ENCODE data around the gene SYTL1.

SYTL1 gene

GRCh38 chr1:27363766-27364695, 22.2 kb downstream of the SYTL1 start:
- Histone ChIP-seq H2BK120ac (ENCODE audit: low read depth, low read length) (no peak overlapping the region), H3K14ac (ENCODE audit: low read length in 2 of 2) (no peak overlapping the region), H4K91ac (ENCODE audit: low read length) (peak overlapping the region; percentile 48), H2BK12ac (ENCODE audit: low read length in 2 of 2) (peak overlapping the region in 1 of 2 experiments; percentile 73), H3K18ac (ENCODE audit: low read depth in 1 of 2, low read length in 2 of 2) (no peak overlapping the region), H3K9me3 (ENCODE audit: control insufficient read depth, low read length) (no peaks in the 10 kb centered on the region), H3K36me3 (ENCODE audit: control insufficient read depth in 1 of 2, insufficient read depth in 2 of 2, low read depth in 1 of 2, low read length in 2 of 2) (peaks cover 51 to 55% of the 10 kb centered on the region in 2 experiments), H3K27me3 (ENCODE audit: control insufficient read depth in 1 of 2, insufficient read depth in 1 of 2, low read length in 2 of 2) (no peaks in the 10 kb centered on the region), H2AK5ac (ENCODE audit: low read length, severe bottlenecking) (no peak overlapping the region), H2BK5ac (ENCODE audit: low read depth, low read length, poor library complexity, severe bottlenecking) (no peak overlapping the region), H3K27ac (ENCODE audit: low read length, poor library complexity, severe bottlenecking) (no peak overlapping the region), H3K4me1 (ENCODE audit: control insufficient read depth, insufficient read depth, low read depth, low read length) (peaks cover 19% of the 10 kb centered on the region), H4K8ac (ENCODE audit: low read length) (no peak overlapping the region), H3K23ac (ENCODE audit: low read length in 2 of 2) (no peak overlapping the region), H2BK15ac (ENCODE audit: low read depth, poor library complexity, severe bottlenecking) (peak overlapping the region; percentile 38), H3K4me2 (ENCODE audit: low read length, poor library complexity, severe bottlenecking) (no peak overlapping the region), H3K4ac (ENCODE audit: low read depth in 1 of 2, low read length in 2 of 2) (no peak overlapping the region), H3K79me1 (replicated peaks; ENCODE audit: low read length, poor library complexity, severe bottlenecking) (peaks cover 11% of the 10 kb centered on the region), H3K4me3 (ENCODE audit: insufficient read depth in 1 of 2, low read depth in 1 of 2, low read length in 2 of 2) (no peak overlapping the region), H3K9ac (ENCODE audit: low read length) (no peak overlapping the region), H2AFZ (ENCODE audit: low read depth, low read length) (no peak overlapping the region)
- WGBS: 72% methylated on average over 18 of the region's 26 CpGs
- no peak for DNase-seq

GRCh38 chr1:27364696-27365371, 23.0 kb downstream of the SYTL1 start:
- WGBS: 78% methylated on average over 11 of the region's 11 CpGs
- H2AK5ac ChIP-seq (ENCODE audit: low read length, severe bottlenecking): no peak overlapping the region
- H3K4me3 ChIP-seq (ENCODE audit: insufficient read depth in 1 of 2, low read depth in 1 of 2, low read length in 2 of 2): peak overlapping the region in 1 of 2 experiments; percentile 71
- no peak overlapping the region for H2BK15ac ChIP-seq (ENCODE audit: low read depth, poor library complexity, severe bottlenecking)
- peaks cover 43 to 47% of the 10 kb centered on the region in 2 experiments for H3K36me3 ChIP-seq (ENCODE audit: control insufficient read depth in 1 of 2, insufficient read depth in 2 of 2, low read depth in 1 of 2, low read length in 2 of 2)
- peak overlapping the region; percentile 44 to 61 for H3K18ac ChIP-seq (ENCODE audit: low read depth in 1 of 2, low read length in 2 of 2)
- H2BK5ac ChIP-seq (ENCODE audit: low read depth, low read length, poor library complexity, severe bottlenecking): no peak overlapping the region
- no peaks in the 10 kb centered on the region for H3K27me3 ChIP-seq (ENCODE audit: control insufficient read depth in 1 of 2, insufficient read depth in 1 of 2, low read length in 2 of 2)
- no peak overlapping the region for H2AFZ ChIP-seq (ENCODE audit: low read depth, low read length)
- H3K27ac ChIP-seq (ENCODE audit: low read length, poor library complexity, severe bottlenecking): peak overlapping the region; percentile 68
- H3K23ac ChIP-seq (ENCODE audit: low read length in 2 of 2): no peak overlapping the region
- H3K79me1 ChIP-seq (replicated peaks; ENCODE audit: low read length, poor library complexity, severe bottlenecking): peaks cover 11% of the 10 kb centered on the region
- H3K4me2 ChIP-seq (ENCODE audit: low read length, poor library complexity, severe bottlenecking): peak overlapping the region; percentile 51
- H3K9me3 ChIP-seq (ENCODE audit: control insufficient read depth, low read length): no peaks in the 10 kb centered on the region
- peak overlapping the region; percentile 48 for H4K91ac ChIP-seq (ENCODE audit: low read length)
- H3K14ac ChIP-seq (ENCODE audit: low read length in 2 of 2): peak overlapping the region in 1 of 2 experiments; percentile 14
- H2BK12ac ChIP-seq (ENCODE audit: low read length in 2 of 2): peak overlapping the region; percentile 69 to 73
- H4K8ac ChIP-seq (ENCODE audit: low read length): peak overlapping the region; percentile 92
- H2BK120ac ChIP-seq (ENCODE audit: low read depth, low read length): no peak overlapping the region
- no peak for DNase-seq
- peak overlapping the region; percentile 95 for H3K9ac ChIP-seq (ENCODE audit: low read length)
- peak overlapping the region; percentile 65 to 77 for H3K4ac ChIP-seq (ENCODE audit: low read depth in 1 of 2, low read length in 2 of 2)
- H3K4me1 ChIP-seq (ENCODE audit: control insufficient read depth, insufficient read depth, low read depth, low read length): peaks cover 19% of the 10 kb centered on the region

GRCh38 chr1:27365372-27366112, 23.7 kb downstream of the SYTL1 start:
- Histone ChIP-seq H3K4me3 (ENCODE audit: insufficient read depth in 1 of 2, low read depth in 1 of 2, low read length in 2 of 2) (peak overlapping the region; percentile 71 to 75), H3K4me1 (ENCODE audit: control insufficient read depth, insufficient read depth, low read depth, low read length) (peaks cover 14% of the 10 kb centered on the region), H4K8ac (ENCODE audit: low read length) (peak overlapping the region; percentile 92), H2BK5ac (ENCODE audit: low read depth, low read length, poor library complexity, severe bottlenecking) (peak overlapping the region; percentile 59), H3K27ac (ENCODE audit: low read length, poor library complexity, severe bottlenecking) (peak overlapping the region; percentile 94), H3K14ac (ENCODE audit: low read length in 2 of 2) (peak overlapping the region; percentile 11 to 81), H2BK12ac (ENCODE audit: low read length in 2 of 2) (peak overlapping the region in 1 of 2 experiments; percentile 69), H3K36me3 (ENCODE audit: control insufficient read depth in 1 of 2, insufficient read depth in 2 of 2, low read depth in 1 of 2, low read length in 2 of 2) (peaks cover 40 to 42% of the 10 kb centered on the region in 2 experiments), H3K18ac (ENCODE audit: low read depth in 1 of 2, low read length in 2 of 2) (peak overlapping the region; percentile 61 to 86), H3K9ac (ENCODE audit: low read length) (peak overlapping the region; percentile 95), H3K4ac (ENCODE audit: low read depth in 1 of 2, low read length in 2 of 2) (peak overlapping the region; percentile 77 to 84), H4K91ac (ENCODE audit: low read length) (peak overlapping the region; percentile 48), H3K27me3 (ENCODE audit: control insufficient read depth in 1 of 2, insufficient read depth in 1 of 2, low read length in 2 of 2) (no peaks in the 10 kb centered on the region), H2BK15ac (ENCODE audit: low read depth, poor library complexity, severe bottlenecking) (peak overlapping the region; percentile 96), H3K23ac (ENCODE audit: low read length in 2 of 2) (no peak overlapping the region), H3K4me2 (ENCODE audit: low read length, poor library complexity, severe bottlenecking) (peak overlapping the region; percentile 79), H2AFZ (ENCODE audit: low read depth, low read length) (no peak overlapping the region), H3K79me1 (replicated peaks; ENCODE audit: low read length, poor library complexity, severe bottlenecking) (peaks cover 11% of the 10 kb centered on the region), H3K9me3 (ENCODE audit: control insufficient read depth, low read length) (no peaks in the 10 kb centered on the region), H2AK5ac (ENCODE audit: low read length, severe bottlenecking) (no peak overlapping the region), H2BK120ac (ENCODE audit: low read depth, low read length) (peak overlapping the region; percentile 50)
- peak; percentile 93 for DNase-seq
- 4% methylated on average over 40 of the region's 40 CpGs for WGBS
